ENCODE results near the gene RTN4RL1. TPM values are rescaled to one million over a fixed set of nuclear protein-coding genes. Genes with fewer than 3 reads are reported as not detected.

Gene RTN4RL1
- total RNA-seq, 4 donors from 2014 or later = 16.4 to 24.8 (median 21.6) TPM

- Histone ChIP-seq H3K27me3 (no peaks in the 10 kb centered on the region), H3K27ac (no peak overlapping the region), H3K4me1 (no peaks in the 10 kb centered on the region), H3K9me3 (no peaks in the 10 kb centered on the region), H3K36me3 (no peaks in the 10 kb centered on the region), H3K4me3 (no peak overlapping the region)
- WGBS = 86% methylated on average over 13 of the region's 13 CpGs
- TF ChIP-seq POLR2A (IDR thresholded peaks at IDR 0.05) (no peak), CTCF (IDR thresholded peaks at IDR 0.05) (no peak), EP300 (IDR thresholded peaks at IDR 0.05) (no peak), POLR2AphosphoS5 (IDR thresholded peaks at IDR 0.05) (no peak)
- no peak for DNase-seq (ENCODE audit: low spot score in 2 of 2)
These were observed 69.0 kb downstream of the RTN4RL1 start for GRCh38 chr17:1956134-1956533.

GRCh38 chr17:1953831-1954230 lies 71.3 kb downstream of the RTN4RL1 start:
- Histone ChIP-seq H3K27ac (no peak overlapping the region), H3K27me3 (no peaks in the 10 kb centered on the region), H3K4me1 (no peaks in the 10 kb centered on the region), H3K9me3 (no peaks in the 10 kb centered on the region), H3K4me3 (no peak overlapping the region), H3K36me3 (no peaks in the 10 kb centered on the region)
- no peak for TF ChIP-seq POLR2AphosphoS5 (IDR thresholded peaks at IDR 0.05)
- TF ChIP-seq EP300 (IDR thresholded peaks at IDR 0.05) = no peak
- TF ChIP-seq POLR2A (IDR thresholded peaks at IDR 0.05) = no peak
- no peak for TF ChIP-seq CTCF (IDR thresholded peaks at IDR 0.05)
- WGBS = 74% methylated on average over 5 of the region's 5 CpGs
- no peak for DNase-seq (ENCODE audit: low spot score in 2 of 2)

GRCh38 chr17:1951920-1952319 lies 73.2 kb downstream of the RTN4RL1 start:
- 82% methylated on average over 12 of the region's 12 CpGs for WGBS
- TF ChIP-seq CTCF (IDR thresholded peaks at IDR 0.05) = no peak
- no peaks in the 10 kb centered on the region for H3K27me3 ChIP-seq
- no peaks in the 10 kb centered on the region for H3K9me3 ChIP-seq
- H3K4me1 ChIP-seq = no peaks in the 10 kb centered on the region
- H3K4me3 ChIP-seq = no peak overlapping the region
- no peaks in the 10 kb centered on the region for H3K36me3 ChIP-seq
- no peak for DNase-seq (ENCODE audit: low spot score in 2 of 2)
- H3K27ac ChIP-seq = no peak overlapping the region

GRCh38 chr17:1949754-1950153 lies 75.4 kb downstream of the RTN4RL1 start:
- H3K4me1 ChIP-seq = no peaks in the 10 kb centered on the region
- no peak for TF ChIP-seq POLR2AphosphoS5 (IDR thresholded peaks at IDR 0.05)
- no peak for TF ChIP-seq EP300 (IDR thresholded peaks at IDR 0.05)
- TF ChIP-seq CTCF (IDR thresholded peaks at IDR 0.05) = no peak
- TF ChIP-seq POLR2A (IDR thresholded peaks at IDR 0.05) = no peak
- WGBS = 81% methylated on average over 5 of the region's 5 CpGs
- H3K4me3 ChIP-seq = no peak overlapping the region
- no peaks in the 10 kb centered on the region for H3K36me3 ChIP-seq
- DNase-seq (ENCODE audit: low spot score in 2 of 2) = no peak
- H3K9me3 ChIP-seq = no peaks in the 10 kb centered on the region
- no peaks in the 10 kb centered on the region for H3K27me3 ChIP-seq
- no peak overlapping the region for H3K27ac ChIP-seq

- no peak for DNase-seq (ENCODE audit: low spot score in 2 of 2)
- Histone ChIP-seq H3K9me3 (no peaks in the 10 kb centered on the region), H3K4me1 (no peaks in the 10 kb centered on the region), H3K4me3 (no peak overlapping the region), H3K27ac (no peak overlapping the region), H3K36me3 (no peaks in the 10 kb centered on the region), H3K27me3 (no peaks in the 10 kb centered on the region)
- TF ChIP-seq POLR2AphosphoS5 (IDR thresholded peaks at IDR 0.05) (no peak), POLR2A (IDR thresholded peaks at IDR 0.05) (no peak), EP300 (IDR thresholded peaks at IDR 0.05) (no peak), CTCF (IDR thresholded peaks at IDR 0.05) (no peak)
- WGBS = 95% methylated on average over 11 of the region's 14 CpGs
These were observed 76.7 kb downstream of the RTN4RL1 start for GRCh38 chr17:1948517-1948825.

Measured in suprapubic skin (tissue), 4 donors.